Breast epithelium (tissue), 3 donors: ENCODE measurements around the gene SWAP70.

Experiments
- CTCF ChIP-seq, 3 donors: fragments of 450-650 bp; IDR thresholded peaks; one replicate each; pipeline ENCODE4 v1.5.1; 2016 to 2017; ENCODE audit warnings: antibody characterized with exemption in 3 of 3, mild to moderate bottlenecking in 3 of 3, moderate library complexity in 3 of 3
- POLR2A ChIP-seq: fragments of 450-650 bp; IDR thresholded peaks from one replicate; pipeline ENCODE4 v1.6.1; 2016; ENCODE audit warnings: antibody characterized with exemption, mild to moderate bottlenecking, moderate library complexity
- POLR2AphosphoS5 ChIP-seq, 3 donors: sonication (generic); formaldehyde crosslinking; IDR thresholded peaks; one replicate each; pipeline ENCODE4 v1.6.1; 2017; ENCODE audit warnings: antibody characterized with exemption in 3 of 3

GRCh38 chr11:9619971-9620370 lies 43.9 kb upstream of the SWAP70 start:
- TF ChIP-seq POLR2AphosphoS5 (IDR thresholded peaks at IDR 0.05) (no peak), CTCF (IDR thresholded peaks at IDR 0.05) (no peak), POLR2A (no peak)
